Mesenchymal stem cell (in vitro differentiated cells and primary cell): ENCODE data around the gene KIF1A.

Source experiments
- DNase-seq: peaks from one replicate; pipeline ENCODE4 v3.0.0-alpha.2; 2013
- H2AFZ ChIP-seq: one replicate; pipeline ENCODE4 v1.6.1; 2013; ENCODE audit warnings: low read depth, mild to moderate bottlenecking, control low read depth, inconsistent platforms, low read length, moderate library complexity
- H2AK5ac ChIP-seq: 2 replicates; pipeline ENCODE4 v1.6.1; 2013; ENCODE audit warnings: low read length, moderate library complexity, mild to moderate bottlenecking, inconsistent platforms; ENCODE audit not compliant: severe bottlenecking
- H2BK120ac ChIP-seq: one replicate; pipeline ENCODE4 v1.6.1; 2013; ENCODE audit warnings: low read depth, mild to moderate bottlenecking, inconsistent platforms, low read length, moderate library complexity
- H2BK12ac ChIP-seq, 2 experiments: one replicate each; pipeline ENCODE4 v1.6.1; 2013; ENCODE audit warnings: inconsistent platforms in 2 of 2, low read length in 2 of 2, mild to moderate bottlenecking in 2 of 2, moderate library complexity in 2 of 2, control low read depth in 1 of 2
- H2BK15ac ChIP-seq: one replicate; pipeline ENCODE4 v1.6.1; 2013; ENCODE audit warnings: mild to moderate bottlenecking, low read depth, inconsistent platforms; ENCODE audit not compliant: poor library complexity, severe bottlenecking
- H2BK5ac ChIP-seq: 2 replicates; pipeline ENCODE4 v1.6.1; 2013; ENCODE audit warnings: low read depth, mild to moderate bottlenecking, low read length, control low read depth, inconsistent platforms; ENCODE audit not compliant: poor library complexity, severe bottlenecking
- H3K14ac ChIP-seq, 2 experiments: one replicate each; pipeline ENCODE4 v1.6.1; 2013; ENCODE audit warnings: inconsistent platforms in 2 of 2, low read length in 2 of 2, control low read depth in 1 of 2, mild to moderate bottlenecking in 1 of 2, moderate library complexity in 1 of 2
- H3K18ac ChIP-seq, 2 experiments: one replicate each; pipeline ENCODE4 v1.6.1; 2013; ENCODE audit warnings: inconsistent platforms in 2 of 2, low read length in 2 of 2, control low read depth in 1 of 2, low read depth in 1 of 2, mild to moderate bottlenecking in 1 of 2
- H3K23ac ChIP-seq, 2 experiments: one replicate each; pipeline ENCODE4 v1.6.1; 2013; ENCODE audit warnings: inconsistent platforms in 2 of 2, low read length in 2 of 2, mild to moderate bottlenecking in 2 of 2, moderate library complexity in 2 of 2, control low read depth in 1 of 2
- H3K27ac ChIP-seq: 2 replicates; pipeline ENCODE4 v1.5.1; 2013; ENCODE audit warnings: mild to moderate bottlenecking, moderate library complexity, low read length, control low read depth, inconsistent platforms; ENCODE audit not compliant: poor library complexity, severe bottlenecking
- H3K27me3 ChIP-seq, 2 experiments: 2 replicates each; pipeline versions ENCODE4 v1.6.1 to v1.7.0; 2013; ENCODE audit warnings: low read length in 2 of 2, mild to moderate bottlenecking in 2 of 2, moderate library complexity in 2 of 2, control low read depth in 1 of 2, inconsistent platforms in 1 of 2; ENCODE audit not compliant: control insufficient read depth in 1 of 2, insufficient read depth in 1 of 2
- H3K36me3 ChIP-seq, 2 experiments: 2 replicates each; pipeline versions ENCODE4 v1.6.1 to v1.7.0; 2013; ENCODE audit warnings: low read length in 2 of 2, control low read depth in 1 of 2, inconsistent platforms in 1 of 2, low read depth in 1 of 2, mild to moderate bottlenecking in 1 of 2; ENCODE audit not compliant: insufficient read depth in 2 of 2, control insufficient read depth in 1 of 2
- H3K4ac ChIP-seq, 2 experiments: one replicate each; pipeline ENCODE4 v1.6.1; 2013; ENCODE audit warnings: inconsistent platforms in 2 of 2, low read length in 2 of 2, mild to moderate bottlenecking in 2 of 2, moderate library complexity in 2 of 2, control low read depth in 1 of 2, low read depth in 1 of 2
- H3K4me1 ChIP-seq: 2 replicates; pipeline ENCODE4 v1.6.1; 2013; ENCODE audit warnings: low read depth, low read length, control low read depth; ENCODE audit not compliant: control insufficient read depth, insufficient read depth
- H3K4me2 ChIP-seq: 2 replicates; pipeline ENCODE4 v1.6.1; 2013; ENCODE audit warnings: low read length, mild to moderate bottlenecking, inconsistent platforms; ENCODE audit not compliant: poor library complexity, severe bottlenecking
- H3K4me3 ChIP-seq, 2 experiments: 2 replicates each; pipeline versions ENCODE4 v1.5.1 to v1.7.0; 2013; ENCODE audit warnings: low read length in 2 of 2, mild to moderate bottlenecking in 2 of 2, control low read depth in 1 of 2, low read depth in 1 of 2; ENCODE audit not compliant: insufficient read depth in 1 of 2
- H3K79me1 ChIP-seq: replicated peaks from 2 replicates; pipeline ENCODE4 v1.6.1; 2013; ENCODE audit warnings: mild to moderate bottlenecking, control low read depth, low read length, inconsistent platforms; ENCODE audit not compliant: poor library complexity, severe bottlenecking
- H3K9ac ChIP-seq: 2 replicates; pipeline ENCODE4 v1.7.0; 2013; ENCODE audit warnings: mild to moderate bottlenecking, low read length, moderate library complexity
- H3K9me3 ChIP-seq: 2 replicates; pipeline ENCODE4 v1.7.0; 2013; ENCODE audit warnings: mild to moderate bottlenecking, low read length; ENCODE audit not compliant: control insufficient read depth
- H4K8ac ChIP-seq: one replicate; pipeline ENCODE4 v1.6.1; 2013; ENCODE audit warnings: inconsistent platforms, mild to moderate bottlenecking, low read length, moderate library complexity
- H4K91ac ChIP-seq: one replicate; pipeline ENCODE4 v1.6.1; 2013; ENCODE audit warnings: mild to moderate bottlenecking, low read length, inconsistent platforms
- WGBS: methylation state at CpG from one replicate; pipeline ENCODE4 v1.1.7; 2013; ENCODE audit warnings: mixed read lengths; 5-methylcytosine and 5-hydroxymethylcytosine counted together

KIF1A gene

GRCh38 chr2:240803191-240803590, 16.8 kb downstream of the KIF1A start:
- Histone ChIP-seq H3K18ac (no peak overlapping the region), H3K4me2 (no peak overlapping the region), H3K36me3 (no peaks in the 10 kb centered on the region), H3K14ac (no peak overlapping the region), H2BK12ac (no peak overlapping the region), H3K4me1 (no peaks in the 10 kb centered on the region), H3K27ac (no peak overlapping the region), H2BK15ac (no peak overlapping the region), H2AFZ (no peak overlapping the region), H3K27me3 (peaks cover 15 to 74% of the 10 kb centered on the region in 2 experiments), H3K79me1 (no peaks in the 10 kb centered on the region), H4K91ac (no peak overlapping the region), H4K8ac (no peak overlapping the region), H2BK5ac (no peak overlapping the region), H2AK5ac (no peak overlapping the region), H3K9me3 (peaks cover 13% of the 10 kb centered on the region), H3K4me3 (no peak overlapping the region), H2BK120ac (no peak overlapping the region), H3K23ac (no peak overlapping the region), H3K4ac (no peak overlapping the region), H3K9ac (no peak overlapping the region)
- DNase-seq = no peak
- WGBS = 75% methylated on average over 8 of the region's 8 CpGs

- H3K4me1 ChIP-seq = no peaks in the 10 kb centered on the region
- H3K4me2 ChIP-seq = no peak overlapping the region
- H3K23ac ChIP-seq = no peak overlapping the region
- no peak overlapping the region for H3K14ac ChIP-seq
- H2AFZ ChIP-seq = no peak overlapping the region
- no peak overlapping the region for H3K4me3 ChIP-seq
- no peak overlapping the region for H2BK5ac ChIP-seq
- H2BK120ac ChIP-seq = no peak overlapping the region
- H3K9me3 ChIP-seq = peaks cover 11% of the 10 kb centered on the region
- H3K36me3 ChIP-seq = no peaks in the 10 kb centered on the region
- H4K91ac ChIP-seq = no peak overlapping the region
- WGBS = 84% methylated on average over 14 of the region's 14 CpGs
- H3K18ac ChIP-seq = no peak overlapping the region
- DNase-seq = no peak
- no peak overlapping the region for H2BK15ac ChIP-seq
- H3K27ac ChIP-seq = no peak overlapping the region
- H3K27me3 ChIP-seq = peaks cover 37 to 93% of the 10 kb centered on the region in 2 experiments
- no peaks in the 10 kb centered on the region for H3K79me1 ChIP-seq
- H3K4ac ChIP-seq = no peak overlapping the region
- no peak overlapping the region for H2BK12ac ChIP-seq
- no peak overlapping the region for H3K9ac ChIP-seq
- no peak overlapping the region for H4K8ac ChIP-seq
- H2AK5ac ChIP-seq = no peak overlapping the region
These were observed 20.8 kb downstream of the KIF1A start for GRCh38 chr2:240799033-240799820.

GRCh38 chr2:240798327-240798905, 21.6 kb downstream of the KIF1A start:
- Histone ChIP-seq H3K27ac (no peak overlapping the region), H3K4me3 (no peak overlapping the region), H2AFZ (no peak overlapping the region), H2BK120ac (no peak overlapping the region), H3K36me3 (no peaks in the 10 kb centered on the region), H3K18ac (no peak overlapping the region), H4K8ac (no peak overlapping the region), H3K27me3 (peaks cover 37 to 98% of the 10 kb centered on the region in 2 experiments), H3K9me3 (peaks cover 11% of the 10 kb centered on the region), H2BK5ac (no peak overlapping the region), H3K23ac (no peak overlapping the region), H4K91ac (no peak overlapping the region), H3K4me2 (no peak overlapping the region), H3K4ac (no peak overlapping the region), H3K14ac (no peak overlapping the region), H3K79me1 (no peaks in the 10 kb centered on the region), H2BK15ac (no peak overlapping the region), H3K4me1 (no peaks in the 10 kb centered on the region), H2BK12ac (no peak overlapping the region), H2AK5ac (no peak overlapping the region), H3K9ac (no peak overlapping the region)
- no peak for DNase-seq
- 77% methylated on average over 17 of the region's 17 CpGs for WGBS

- Histone ChIP-seq H3K9ac (no peak overlapping the region), H3K14ac (no peak overlapping the region), H3K18ac (no peak overlapping the region), H4K91ac (no peak overlapping the region), H2BK5ac (no peak overlapping the region), H2AFZ (no peak overlapping the region), H3K4ac (no peak overlapping the region), H3K23ac (no peak overlapping the region), H2BK15ac (no peak overlapping the region), H4K8ac (no peak overlapping the region), H3K9me3 (peaks cover 11% of the 10 kb centered on the region), H3K27me3 (peaks cover 37 to 98% of the 10 kb centered on the region in 2 experiments), H3K4me2 (no peak overlapping the region), H2BK120ac (no peak overlapping the region), H3K4me1 (no peaks in the 10 kb centered on the region), H3K79me1 (no peaks in the 10 kb centered on the region), H3K36me3 (no peaks in the 10 kb centered on the region), H3K4me3 (no peak overlapping the region), H2BK12ac (no peak overlapping the region), H3K27ac (no peak overlapping the region), H2AK5ac (no peak overlapping the region)
- WGBS = 88% methylated on average over 12 of the region's 12 CpGs
- DNase-seq = no peak
These were observed 22.1 kb downstream of the KIF1A start for GRCh38 chr2:240797914-240798313.
